SK-N-SH treated with all-trans-retinoic acid at 6 μM for 48 hours (cell line): ENCODE data around the gene CNTNAP2.

Experiments used
- ATAC-seq: fragments of 200-7000 bp; cut with Tn5 transposase; 3 replicates; pipeline ENCODE4 v1.9.1; 2020; ENCODE audit warnings: mild to moderate bottlenecking, moderate library complexity
- ARNTL ChIP-seq: fragments of 450-650 bp; formaldehyde crosslinking; IDR thresholded peaks from 2 replicates; pipeline ENCODE4 v1.5.0; 2020; ENCODE audit warnings: low read depth, mild to moderate bottlenecking, moderate library complexity, borderline replicate concordance
- CSDC2 ChIP-seq: fragments of 250-450 bp; sonication (Bioruptor Pico); IDR thresholded peaks from 2 replicates; pipeline ENCODE4 v1.5.0; 2020; ENCODE audit warnings: mild to moderate bottlenecking, moderate library complexity
- CSRNP3 ChIP-seq: fragments of 250-450 bp; sonication (Bioruptor Pico); IDR thresholded peaks from 2 replicates; pipeline ENCODE4 v1.5.1; 2021; ENCODE audit warnings: mild to moderate bottlenecking, moderate library complexity
- GLIS3 ChIP-seq: fragments of 250-450 bp; sonication (Bioruptor Pico); IDR thresholded peaks from 2 replicates; pipeline ENCODE4 v1.5.0; 2020; ENCODE audit warnings: mild to moderate bottlenecking, moderate library complexity
- ISL1 ChIP-seq: fragments of 250-450 bp; sonication (Bioruptor Pico); IDR thresholded peaks from 2 replicates; pipeline ENCODE4 v2.1.2; 2022; ENCODE audit warnings: mild to moderate bottlenecking, moderate library complexity
- OSR1 ChIP-seq: fragments of 250-450 bp; sonication (Bioruptor Pico); IDR thresholded peaks from 2 replicates; pipeline ENCODE4 v1.8.0; 2022; ENCODE audit warnings: moderate library complexity, mild to moderate bottlenecking, inconsistent platforms
- POU6F1 ChIP-seq: fragments of 250-450 bp; sonication (Bioruptor Pico); IDR thresholded peaks from 2 replicates; pipeline ENCODE4 v1.8.0; 2021; ENCODE audit warnings: low read depth, mild to moderate bottlenecking, moderate library complexity, borderline replicate concordance
- RARB ChIP-seq: fragments of 250-450 bp; sonication (Bioruptor Pico); IDR thresholded peaks from 2 replicates; pipeline ENCODE4 v1.8.0; 2021; ENCODE audit warnings: mild to moderate bottlenecking, moderate library complexity
- TCF4 ChIP-seq: fragments of 250-450 bp; sonication (Bioruptor Pico); IDR thresholded peaks from 2 replicates; pipeline ENCODE4 v1.8.0; 2021; ENCODE audit warnings: mild to moderate bottlenecking, moderate library complexity, borderline replicate concordance
- TSHZ2 ChIP-seq: fragments of 250-450 bp; sonication (Bioruptor Pico); IDR thresholded peaks from 2 replicates; pipeline ENCODE4 v1.5.0; 2020; ENCODE audit warnings: mild to moderate bottlenecking, moderate library complexity
- ZC3H10 ChIP-seq: fragments of 250-450 bp; sonication (Bioruptor Pico); IDR thresholded peaks from 2 replicates; pipeline ENCODE4 v1.5.1; 2021; ENCODE audit warnings: mild to moderate bottlenecking, moderate library complexity
- ZFP3 ChIP-seq: fragments of 250-450 bp; sonication (Bioruptor Pico); IDR thresholded peaks from 2 replicates; pipeline ENCODE4 v1.5.0; 2020; ENCODE audit warnings: mild to moderate bottlenecking, moderate library complexity
- ZNF565 ChIP-seq: fragments of 450-650 bp; formaldehyde crosslinking; conservative IDR thresholded peaks from 2 replicates; pipeline ENCODE4 v1.5.0; 2020; ENCODE audit warnings: low read depth, mild to moderate bottlenecking, moderate library complexity
- ZNF70 ChIP-seq: fragments of 450-650 bp; formaldehyde crosslinking; IDR thresholded peaks from 2 replicates; pipeline ENCODE4 v1.5.0; 2020; ENCODE audit warnings: mild to moderate bottlenecking, moderate library complexity
- ZNF8 ChIP-seq: fragments of 450-650 bp; formaldehyde crosslinking; IDR thresholded peaks from 2 replicates; pipeline ENCODE4 v1.5.0; 2020; ENCODE audit warnings: mild to moderate bottlenecking, moderate library complexity
- TF ChIP-seq, protein P1 (sequence below): fragments of 250-450 bp; sonication (Bioruptor Pico); IDR thresholded peaks from 2 replicates; pipeline ENCODE4 v1.5.1; 2020; ENCODE audit warnings: low read depth, mild to moderate bottlenecking, moderate library complexity
- TF ChIP-seq, protein P2 (sequence below): fragments of 250-450 bp; sonication (Bioruptor Pico); IDR thresholded peaks from 2 replicates; pipeline ENCODE4 v1.8.0; 2020; ENCODE audit warnings: mild to moderate bottlenecking, moderate library complexity, borderline replicate concordance

The CNTNAP2 gene

DNA sequence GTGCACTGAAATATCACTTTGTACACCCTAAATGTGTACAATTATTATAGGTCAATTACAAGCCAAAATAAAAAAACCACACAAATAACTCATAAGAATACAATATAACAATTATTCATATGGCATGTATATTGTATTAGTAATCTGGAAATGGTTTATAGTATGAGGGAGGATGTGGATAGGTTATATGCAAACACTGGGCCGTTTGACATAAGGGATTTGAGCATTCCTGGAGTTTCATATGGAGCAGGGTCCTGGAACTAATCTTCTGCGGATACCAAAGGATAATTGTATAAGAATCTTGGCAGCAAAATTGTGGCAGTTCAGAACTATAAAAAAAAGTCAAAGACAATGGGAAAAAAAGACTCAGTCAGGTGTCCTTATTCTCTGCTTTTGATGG lies 619.4 kb downstream of the CNTNAP2 start (continued):
- TF ChIP-seq TSHZ2 (CRISPR knock-in tag) (no peak), OSR1 (CRISPR knock-in tag) (no peak), GLIS3 (CRISPR knock-in tag) (no peak), TCF4 (no peak), ZNF565 (CRISPR knock-in tag) (no peak), ZNF8 (CRISPR knock-in tag) (no peak), CSDC2 (CRISPR knock-in tag) (no peak), RARB (CRISPR knock-in tag) (no peak)

- no peak for ATAC-seq
- TF ChIP-seq ZC3H10 (no peak), POU6F1 (CRISPR knock-in tag) (no peak), ARNTL (no peak), ZNF70 (no peak), RARB (CRISPR knock-in tag) (no peak), CSDC2 (CRISPR knock-in tag) (no peak), GLIS3 (CRISPR knock-in tag) (no peak), ISL1 (CRISPR knock-in tag) (no peak), TCF4 (no peak)
These were observed 620.0 kb downstream of the CNTNAP2 start for GRCh38 chr7:146736446-146737190.

DNA sequence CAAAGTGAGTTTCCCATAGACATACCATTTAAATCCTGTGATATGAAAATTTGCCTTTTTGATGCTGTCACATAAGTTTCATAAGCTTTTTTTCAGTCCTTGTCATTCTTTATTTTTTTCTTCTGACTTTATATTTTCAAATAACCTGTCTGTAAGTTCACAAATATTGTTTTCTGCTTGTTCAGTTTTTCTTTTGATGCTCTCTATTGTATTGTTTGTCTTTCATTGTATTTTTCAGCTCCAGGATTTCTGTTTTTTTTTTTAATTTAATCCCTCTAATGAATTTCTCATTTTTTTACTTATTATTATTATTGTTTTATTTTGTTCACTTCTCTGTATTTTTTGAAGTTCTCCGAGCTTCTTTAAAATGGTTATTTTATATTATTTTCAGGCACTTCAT lies 623.4 kb downstream of the CNTNAP2 start:
- no peak for ATAC-seq
- TF ChIP-seq GLIS3 (CRISPR knock-in tag) (no peak), ZC3H10 (no peak), ZFP3 (CRISPR knock-in tag) (no peak), RARB (CRISPR knock-in tag) (no peak), ISL1 (CRISPR knock-in tag) (no peak), POU6F1 (CRISPR knock-in tag) (no peak), CSRNP3 (CRISPR knock-in tag) (no peak)
- TF ChIP-seq, protein P1, sequence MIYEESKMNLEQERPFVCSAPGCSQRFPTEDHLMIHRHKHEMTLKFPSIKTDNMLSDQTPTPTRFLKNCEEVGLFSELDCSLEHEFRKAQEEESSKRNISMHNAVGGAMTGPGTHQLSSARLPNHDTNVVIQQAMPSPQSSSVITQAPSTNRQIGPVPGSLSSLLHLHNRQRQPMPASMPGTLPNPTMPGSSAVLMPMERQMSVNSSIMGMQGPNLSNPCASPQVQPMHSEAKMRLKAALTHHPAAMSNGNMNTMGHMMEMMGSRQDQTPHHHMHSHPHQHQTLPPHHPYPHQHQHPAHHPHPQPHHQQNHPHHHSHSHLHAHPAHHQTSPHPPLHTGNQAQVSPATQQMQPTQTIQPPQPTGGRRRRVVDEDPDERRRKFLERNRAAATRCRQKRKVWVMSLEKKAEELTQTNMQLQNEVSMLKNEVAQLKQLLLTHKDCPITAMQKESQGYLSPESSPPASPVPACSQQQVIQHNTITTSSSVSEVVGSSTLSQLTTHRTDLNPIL = no peak
- TF ChIP-seq, protein P2, sequence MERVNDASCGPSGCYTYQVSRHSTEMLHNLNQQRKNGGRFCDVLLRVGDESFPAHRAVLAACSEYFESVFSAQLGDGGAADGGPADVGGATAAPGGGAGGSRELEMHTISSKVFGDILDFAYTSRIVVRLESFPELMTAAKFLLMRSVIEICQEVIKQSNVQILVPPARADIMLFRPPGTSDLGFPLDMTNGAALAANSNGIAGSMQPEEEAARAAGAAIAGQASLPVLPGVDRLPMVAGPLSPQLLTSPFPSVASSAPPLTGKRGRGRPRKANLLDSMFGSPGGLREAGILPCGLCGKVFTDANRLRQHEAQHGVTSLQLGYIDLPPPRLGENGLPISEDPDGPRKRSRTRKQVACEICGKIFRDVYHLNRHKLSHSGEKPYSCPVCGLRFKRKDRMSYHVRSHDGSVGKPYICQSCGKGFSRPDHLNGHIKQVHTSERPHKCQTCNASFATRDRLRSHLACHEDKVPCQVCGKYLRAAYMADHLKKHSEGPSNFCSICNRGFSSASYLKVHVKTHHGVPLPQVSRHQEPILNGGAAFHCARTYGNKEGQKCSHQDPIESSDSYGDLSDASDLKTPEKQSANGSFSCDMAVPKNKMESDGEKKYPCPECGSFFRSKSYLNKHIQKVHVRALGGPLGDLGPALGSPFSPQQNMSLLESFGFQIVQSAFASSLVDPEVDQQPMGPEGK = no peak
